A673 (cell line): ENCODE data around the gene TFG. TPM values are rescaled to one million over a fixed set of nuclear protein-coding genes. Genes with fewer than 3 reads are reported as not detected.

ENCODE experiments used
- BruUV-seq: library from RNA; stranded (reverse); fragments of 400-500 nt; replicated peaks from 2 replicates; lab custom pipeline; 2021; lab: Mats Ljungman, UMichigan
- CTCF ChIA-PET: fragments of 300-600 bp; sonication (Branson Sonifier 250); formaldehyde crosslinking; loops from one replicate; lab custom pipeline; 2022; ENCODE audit warnings: antibody characterized with exemption; lab: Charles Lee
- POLR2A ChIA-PET: fragments of 300-600 bp; sonication (Branson Sonifier 250); formaldehyde crosslinking; loops from one replicate; lab custom pipeline; 2022; ENCODE audit warnings: antibody characterized with exemption; ENCODE audit not compliant: low non-redundant PET; lab: Charles Lee
- DNase-seq: peaks from one replicate; pipeline ENCODE4 v3.0.0-alpha.2; 2015; ENCODE audit warnings: low spot score
- H3K27ac ChIP-seq: fragments of 200-600 bp; sonication (generic); 2 replicates; pipeline ENCODE4 v1.5.1; 2016; ENCODE audit warnings: mixed run types, low read depth, mild to moderate bottlenecking, mixed read lengths, antibody characterized with exemption, low read length; ENCODE audit not compliant: poor library complexity, severe bottlenecking
- H3K27me3 ChIP-seq: fragments of 200-600 bp; sonication (generic); replicated peaks from 2 replicates; pipeline ENCODE4 v1.6.1; 2017; ENCODE audit warnings: mixed run types, low read depth, mild to moderate bottlenecking, mixed read lengths, antibody characterized with exemption, low read length; ENCODE audit not compliant: insufficient read depth, poor library complexity
- H3K36me3 ChIP-seq: fragments of 200-600 bp; sonication (generic); 2 replicates; pipeline ENCODE4 v1.6.1; 2016; ENCODE audit warnings: mixed run types, mild to moderate bottlenecking, mixed read lengths, antibody characterized with exemption, low read length; ENCODE audit not compliant: insufficient read depth, poor library complexity, severe bottlenecking
- H3K4me1 ChIP-seq: fragments of 200-600 bp; sonication (generic); 2 replicates; pipeline ENCODE4 v1.6.1; 2017; ENCODE audit warnings: mixed run types, mild to moderate bottlenecking, mixed read lengths, antibody characterized with exemption, low read length; ENCODE audit not compliant: insufficient read depth, poor library complexity, severe bottlenecking
- H3K4me3 ChIP-seq: fragments of 200-600 bp; sonication (generic); 2 replicates; pipeline ENCODE4 v1.5.1; 2016; ENCODE audit warnings: low read depth, mixed run types, mild to moderate bottlenecking, mixed read lengths, low read length; ENCODE audit not compliant: poor library complexity, severe bottlenecking
- H3K9me3 ChIP-seq: fragments of 200-600 bp; sonication (generic); 2 replicates; pipeline ENCODE4 v1.6.1; 2016; ENCODE audit warnings: mixed run types, low read depth, mild to moderate bottlenecking, mixed read lengths, antibody characterized with exemption, low read length; ENCODE audit not compliant: poor library complexity, severe bottlenecking
- EZH2 ChIP-seq: fragments of 200-600 bp; sonication (generic); IDR thresholded peaks from 2 replicates; pipeline ENCODE4 v1.6.1; 2017; ENCODE audit warnings: borderline replicate concordance, low read depth, mild to moderate bottlenecking, mixed read lengths, antibody characterized with exemption, low read length; ENCODE audit not compliant: poor library complexity, severe bottlenecking
- intact Hi-C: fragments of 100-400 bp; cut with micrococcal nuclease; formaldehyde crosslinking; loops from one replicate; pipeline ENCODE4 v1.10.0; 2022; ENCODE audit not compliant: unreplicated experiment
- total RNA-seq: library from RNA; stranded (reverse); gene quantifications from 2 replicates; pipeline ENCODE4 v1.2.3, GENCODE V29; 2021
- TF ChIP-seq, protein P1 (sequence below): fragments of 300-800, 200-600 bp; sonication (generic); conservative IDR thresholded peaks from 2 replicates; pipeline ENCODE4 v1.5.1; 2017; ENCODE audit warnings: low read depth, mild to moderate bottlenecking, antibody characterized with exemption, low read length, moderate library complexity, mixed read lengths

The TFG gene
- total RNA-seq, 1 experiment from 2014 or later, result 157 TPM

DNA sequence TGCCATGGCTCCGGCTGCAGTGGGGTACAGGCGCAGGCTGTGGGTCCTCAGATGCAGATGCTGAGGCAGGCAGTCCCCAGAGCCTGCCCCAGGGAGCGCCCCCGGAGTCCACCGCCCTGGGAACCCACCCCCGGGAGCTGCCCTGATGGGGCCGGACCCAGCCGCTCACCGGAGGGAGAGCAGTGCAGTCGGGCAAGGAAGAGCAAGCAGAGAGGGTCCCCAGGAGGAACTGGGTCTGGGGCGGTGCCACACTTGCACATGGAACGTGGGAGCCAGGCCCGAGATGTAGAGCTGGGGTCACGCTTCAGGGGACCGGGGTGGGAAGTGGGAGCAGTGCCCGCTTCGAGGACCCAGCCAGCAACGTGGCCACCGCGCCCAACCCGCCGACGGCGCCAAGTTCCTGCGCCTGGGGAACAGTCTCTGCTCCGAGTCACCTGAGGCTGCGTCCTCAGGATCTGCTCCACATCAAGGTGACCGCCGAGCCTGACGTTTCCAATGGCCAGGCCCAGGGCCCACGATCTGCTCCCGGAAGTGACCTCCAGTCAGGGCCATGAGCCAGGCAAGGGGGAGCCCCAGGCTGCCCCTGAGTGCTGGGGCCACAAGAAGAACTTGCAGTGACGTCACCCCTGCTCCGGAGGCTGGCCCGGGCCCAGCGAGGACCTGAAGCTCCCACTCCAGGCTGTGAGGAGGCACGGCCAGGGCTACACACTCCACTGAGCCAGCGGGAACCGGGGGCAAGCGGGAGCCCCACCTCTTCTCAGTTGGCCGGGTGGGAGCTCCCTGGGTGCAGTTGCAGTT lies 27.0 kb upstream of the TFG start:
- CTCF ChIA-PET, result no interaction called here
- no peak for DNase-seq
- no peak for TF ChIP-seq EZH2
- TF ChIP-seq, protein P1, sequence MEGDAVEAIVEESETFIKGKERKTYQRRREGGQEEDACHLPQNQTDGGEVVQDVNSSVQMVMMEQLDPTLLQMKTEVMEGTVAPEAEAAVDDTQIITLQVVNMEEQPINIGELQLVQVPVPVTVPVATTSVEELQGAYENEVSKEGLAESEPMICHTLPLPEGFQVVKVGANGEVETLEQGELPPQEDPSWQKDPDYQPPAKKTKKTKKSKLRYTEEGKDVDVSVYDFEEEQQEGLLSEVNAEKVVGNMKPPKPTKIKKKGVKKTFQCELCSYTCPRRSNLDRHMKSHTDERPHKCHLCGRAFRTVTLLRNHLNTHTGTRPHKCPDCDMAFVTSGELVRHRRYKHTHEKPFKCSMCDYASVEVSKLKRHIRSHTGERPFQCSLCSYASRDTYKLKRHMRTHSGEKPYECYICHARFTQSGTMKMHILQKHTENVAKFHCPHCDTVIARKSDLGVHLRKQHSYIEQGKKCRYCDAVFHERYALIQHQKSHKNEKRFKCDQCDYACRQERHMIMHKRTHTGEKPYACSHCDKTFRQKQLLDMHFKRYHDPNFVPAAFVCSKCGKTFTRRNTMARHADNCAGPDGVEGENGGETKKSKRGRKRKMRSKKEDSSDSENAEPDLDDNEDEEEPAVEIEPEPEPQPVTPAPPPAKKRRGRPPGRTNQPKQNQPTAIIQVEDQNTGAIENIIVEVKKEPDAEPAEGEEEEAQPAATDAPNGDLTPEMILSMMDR, result no peak
- H3K27me3 ChIP-seq, result no peaks in the 10 kb centered on the region
- no TSS peak for BruUV-seq
- H3K27ac ChIP-seq, result no peak overlapping the region
- no peaks in the 10 kb centered on the region for H3K9me3 ChIP-seq
- no peak overlapping the region for H3K4me3 ChIP-seq
- no peaks in the 10 kb centered on the region for H3K4me1 ChIP-seq
- intact Hi-C loops, result no loop called here
- H3K36me3 ChIP-seq, result no peaks in the 10 kb centered on the region
- POLR2A ChIA-PET, result no interaction called here

DNA sequence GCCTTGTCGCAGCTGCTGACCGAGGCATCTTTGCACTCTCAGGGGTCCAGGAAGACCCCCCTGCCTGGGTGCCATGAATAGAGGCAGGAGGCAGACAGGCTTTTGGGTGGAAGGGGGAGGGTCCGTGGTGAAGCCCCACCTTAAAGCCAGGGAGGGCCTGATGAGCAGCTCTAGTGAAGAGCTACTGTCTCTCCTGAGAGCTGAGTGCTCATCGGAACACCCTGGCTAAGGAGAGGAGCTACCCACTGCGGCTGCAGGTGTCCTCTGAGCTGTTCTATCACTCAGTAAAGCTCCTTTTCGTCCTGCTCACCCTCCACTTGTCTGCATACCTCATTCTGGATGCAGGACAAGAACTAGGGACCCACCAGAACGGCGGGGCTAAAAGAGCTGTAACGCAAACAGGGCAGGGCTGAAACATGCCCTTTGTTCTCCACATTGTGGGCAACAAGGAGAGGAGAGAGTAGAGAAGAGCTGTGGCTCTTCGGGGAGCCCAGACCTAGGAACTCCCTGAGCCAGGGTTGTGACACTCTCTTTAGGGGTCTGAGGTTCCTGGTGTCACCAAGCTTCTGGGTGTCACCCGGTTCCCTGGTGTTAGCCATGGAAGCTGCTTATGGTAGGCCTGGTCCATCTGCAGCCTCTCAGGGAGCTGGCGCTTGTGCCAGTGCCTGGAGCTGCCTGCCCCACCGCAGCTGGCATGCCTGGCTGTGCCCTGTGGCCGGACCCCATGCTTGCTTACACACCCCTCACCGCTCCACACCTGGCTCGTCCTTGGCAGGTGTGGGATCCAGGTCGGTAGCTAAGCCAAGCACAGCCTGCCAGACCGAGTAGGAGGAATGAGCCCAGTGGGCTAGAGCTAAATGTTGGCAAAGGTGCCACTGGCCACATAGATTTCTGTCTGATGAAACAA lies 26.2 kb upstream of the TFG start:
- TF ChIP-seq, protein P1, result no peak
- TF ChIP-seq EZH2, result no peak
- intact Hi-C loops, result no loop called here
- H3K27me3 ChIP-seq, result no peaks in the 10 kb centered on the region
- no peaks in the 10 kb centered on the region for H3K4me1 ChIP-seq
- no peaks in the 10 kb centered on the region for H3K36me3 ChIP-seq
- no peak overlapping the region for H3K27ac ChIP-seq
- ChIA-PET CTCF (interaction anchor here (0.6 kb wide), 1 partner anchor 851 kb away, joined by 5 read pairs; no protein-coding TSS in a partner anchor), POLR2A (no interaction called here)
- H3K4me3 ChIP-seq, result no peak overlapping the region
- BruUV-seq, result no TSS peak
- DNase-seq, result no peak
- H3K9me3 ChIP-seq, result no peaks in the 10 kb centered on the region

DNA sequence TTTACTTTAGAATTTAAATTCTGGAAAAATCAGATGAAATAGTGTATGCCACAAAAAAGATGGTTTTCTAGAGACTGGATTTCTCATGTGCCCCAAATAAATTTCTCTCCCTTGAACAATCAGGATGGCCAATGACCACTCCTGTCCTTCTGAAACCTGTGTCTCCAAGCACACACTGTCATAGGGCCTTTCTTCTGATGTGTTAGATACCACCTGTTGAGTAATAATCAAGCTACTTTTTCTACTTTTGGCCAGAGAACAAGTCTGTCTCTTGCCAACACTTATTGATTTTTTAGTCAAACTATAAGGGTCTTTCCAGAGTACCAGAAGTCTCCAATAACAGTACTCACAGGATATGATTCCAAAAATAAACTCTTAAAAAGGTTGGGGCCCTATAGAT lies 16.1 kb upstream of the TFG start:
- no peak overlapping the region for H3K4me3 ChIP-seq
- no peaks in the 10 kb centered on the region for H3K27me3 ChIP-seq
- H3K9me3 ChIP-seq, result no peaks in the 10 kb centered on the region
- H3K27ac ChIP-seq, result no peak overlapping the region
- DNase-seq, result no peak
- ChIA-PET POLR2A (no interaction called here), CTCF (no interaction called here)
- no peaks in the 10 kb centered on the region for H3K4me1 ChIP-seq
- no TSS peak for BruUV-seq
- no peaks in the 10 kb centered on the region for H3K36me3 ChIP-seq
- TF ChIP-seq, protein P1, result no peak
- no peak for TF ChIP-seq EZH2
- intact Hi-C loops, result no loop called here
